K562 (cell line): ENCODE data around the gene CALY. TPM values are rescaled to one million over a fixed set of nuclear protein-coding genes. Genes with fewer than 3 reads are reported as not detected.
"Not testable (repeated sequence)": the region's sequence is repeated elsewhere in the genome, so short reads cannot be mapped to it uniquely, and the experiment has no call there.

Experiments
- ATAC-seq: fragments of 200-7000 bp; cut with Tn5 transposase; 3 replicates; pipeline ENCODE4 v1.9.1; 2020; ENCODE audit warnings: moderate library complexity
- BruUV-seq: library from RNA; stranded (reverse); fragments of 400-500 nt; replicated peaks from 2 replicates; lab custom pipeline; 2021; lab: Mats Ljungman, UMichigan
- CTCF ChIA-PET: fragments of 300-600 bp; formaldehyde crosslinking; extraction: SDS; loops from one replicate; lab custom pipeline; 2021; ENCODE audit warnings: low intra/inter-chr PET ratio; lab: Yijun Ruan, JAX
- POLR2A ChIA-PET: fragments of 300-600, 350-650 bp; sonication (Branson Sonifier 250); formaldehyde crosslinking; extraction: SDS; loops from one replicate; lab custom pipeline; 2021; ENCODE audit warnings: antibody characterized with exemption, inconsistent platforms; lab: Yijun Ruan, JAX
- DNase-seq, 4 experiments: peaks; one replicate each; pipeline versions ENCODE4 v3.0.0 to v3.0.0-alpha.2; 2011 to 2018; ENCODE audit warnings: low spot score in 3 of 4, mixed read lengths in 3 of 4; ENCODE audit errors: extremely low read depth in 1 of 4
- FAIRE-seq: peaks from 2 replicates; lab custom pipeline; 2011; peaks lifted over from hg19 to GRCh38; lab: Jason Lieb, UNC
- H2AFZ ChIP-seq: 2 replicates; pipeline ENCODE4 v1.6.0; 2011; ENCODE audit warnings: low read depth, low read length, control low read depth, inconsistent platforms
- H3K27ac ChIP-seq: fragments of 200-600 bp; 3 replicates; pipeline ENCODE4 v1.8.0; 2011; ENCODE audit warnings: low read depth, mild to moderate bottlenecking, control low read depth, inconsistent platforms, low read length, moderate library complexity, mixed read lengths; ENCODE audit errors: extremely low read depth
- H3K27me3 ChIP-seq, 2 experiments: fragments of 300-600 bp in 1 of 2; 2 replicates in 1 of 2; 3 replicates in 1 of 2; pipeline versions ENCODE4 v1.6.0 to v1.8.0; 2011; ENCODE audit warnings: inconsistent platforms in 2 of 2, low read length in 2 of 2, mild to moderate bottlenecking in 1 of 2, mixed read lengths in 1 of 2, moderate library complexity in 1 of 2; ENCODE audit not compliant: control insufficient read depth in 2 of 2, insufficient read depth in 2 of 2
- H3K36me3 ChIP-seq: fragments of 300-600 bp; 3 replicates; pipeline ENCODE4 v1.8.0; 2011; ENCODE audit warnings: mild to moderate bottlenecking, low read length, inconsistent platforms; ENCODE audit not compliant: control insufficient read depth, insufficient read depth
- H3K4me1 ChIP-seq, 2 experiments: fragments of 200-600 bp in 1 of 2; replicated peaks in 1 of 2; 2 replicates in 1 of 2; 3 replicates in 1 of 2; pipeline versions ENCODE4 v1.5.1 to v1.8.0; 2011; ENCODE audit warnings: inconsistent platforms in 2 of 2, low read length in 2 of 2, mild to moderate bottlenecking in 1 of 2, mixed read lengths in 1 of 2, moderate library complexity in 1 of 2; ENCODE audit not compliant: control insufficient read depth in 2 of 2, insufficient read depth in 2 of 2
- H3K4me2 ChIP-seq: 2 replicates; pipeline ENCODE4 v1.6.1; 2011; ENCODE audit warnings: low read length, control low read depth, inconsistent platforms, mixed read lengths; ENCODE audit not compliant: insufficient read depth
- H3K4me3 ChIP-seq: fragments of 200-600 bp; sonication (generic), shearing (Covaris generic); 2 replicates; pipeline ENCODE4 v1.5.1; 2016; ENCODE audit warnings: control low read depth, inconsistent platforms
- H3K79me2 ChIP-seq: fragments of 200-600 bp; 3 replicates; pipeline ENCODE4 v1.8.0; 2011; ENCODE audit warnings: low read length, inconsistent platforms; ENCODE audit not compliant: control insufficient read depth, insufficient read depth
- H3K9ac ChIP-seq, 2 experiments: 2 replicates each; pipeline versions ENCODE4 v1.6.0 to v1.6.1; 2011; ENCODE audit warnings: low read depth in 2 of 2, low read length in 2 of 2, control low read depth in 1 of 2, inconsistent platforms in 1 of 2, mild to moderate bottlenecking in 1 of 2, mixed read lengths in 1 of 2; ENCODE audit not compliant: insufficient read depth in 1 of 2
- H3K9me1 ChIP-seq: one replicate; pipeline ENCODE4 v1.6.0; 2011; ENCODE audit warnings: inconsistent platforms, mild to moderate bottlenecking, low read length, moderate library complexity; ENCODE audit not compliant: control insufficient read depth, insufficient read depth
- H3K9me3 ChIP-seq: replicated peaks from 2 replicates; pipeline ENCODE4 v1.5.1; 2011; ENCODE audit warnings: low read depth, low read length, inconsistent platforms; ENCODE audit not compliant: control insufficient read depth, insufficient read depth
- H4K20me1 ChIP-seq: replicated peaks from 2 replicates; pipeline ENCODE4 v1.6.1; 2011; ENCODE audit warnings: low read length, inconsistent platforms, mixed read lengths; ENCODE audit not compliant: control insufficient read depth, insufficient read depth
- ZBTB40 ChIP-seq, 2 experiments: fragments of 450-650 bp in 1 of 2; sonication (generic) in 1 of 2; formaldehyde crosslinking in 1 of 2; IDR thresholded peaks; 2 replicates each; pipeline versions ENCODE4 v1.7.1 to v1.9.0; 2016 to 2022; ENCODE audit warnings: inconsistent platforms in 1 of 2, mild to moderate bottlenecking in 1 of 2, missing genetic modification reagents in 1 of 2
- ZNF121 ChIP-seq: sonication (generic); formaldehyde crosslinking; conservative IDR thresholded peaks from 2 replicates; pipeline ENCODE4 v1.8.0; 2022; ENCODE audit warnings: missing genetic modification reagents
- WGBS: fragments of 100-300 bp; shearing (Covaris generic); methylation state at CpG from one replicate; pipeline ENCODE4 v1.1.6; 2016; ENCODE audit warnings: low coverage, mixed read lengths; ENCODE audit not compliant: insufficient coverage; ENCODE audit errors: missing lambda C conversion rate; 5-methylcytosine and 5-hydroxymethylcytosine counted together
- in situ Hi-C: fragments of 300-500 bp; cut with MboI; formaldehyde crosslinking; loops from 4 replicates; pipeline ENCODE4 v1.15.0; 2018; ENCODE audit warnings: inconsistent platforms, mixed read lengths
- intact Hi-C: fragments of 100-400 bp; cut with micrococcal nuclease; formaldehyde crosslinking; loops from 2 replicates; pipeline ENCODE4 v1.14.2; 2022
- polyA plus RNA-seq, 8 experiments: library from polyadenylated mRNA; depleted of rRNA in 4 of 8; stranded (reverse) in 5 of 8; unstranded in 3 of 8; fragments of >200 nt; fragmentation: Nextera tagmentation in 2 of 8; fragmentation: Illumina TruSeq in 1 of 8; extraction: Ambion mirVana in 2 of 8; extraction: Trizol in 1 of 8; gene quantifications; 2 replicates each; pipeline versions ENCODE4 v1.2.1 to v1.2.3, GENCODE V29; 2011 to 2014; ENCODE audit warnings: inconsistent platforms in 1 of 8, missing spikeins in 1 of 8
- total RNA-seq, 7 experiments: library from RNA; depleted of rRNA in 6 of 7; stranded (reverse); fragments of >200 nt in 6 of 7; fragmentation: Illumina TruSeq in 2 of 7; extraction: Trizol in 2 of 7; gene quantifications; 2 replicates each; pipeline versions ENCODE4 v1.2.1 to v1.2.3, GENCODE V29; 2011 to 2021; ENCODE audit warnings: low replicate concordance in 1 of 7

The CALY gene
- total and polyA plus RNA-seq, 9 of the 15 experiments (the other 6 are each of a cell fraction or from before 2014, with no cell fraction given): not detected

GRCh38 chr10:133376183-133376582 lies 39.5 kb upstream of the CALY start:
- ATAC-seq; CTCF ChIA-PET; in situ Hi-C loops; H3K4me2 ChIP-seq; H3K27ac ChIP-seq; H3K9me3 ChIP-seq; H2AFZ ChIP-seq; H3K79me2 ChIP-seq; H3K27me3 ChIP-seq; DNase-seq; BruUV-seq; intact Hi-C loops; FAIRE-seq; H3K4me3 ChIP-seq; H3K9me1 ChIP-seq; H3K9ac ChIP-seq; H4K20me1 ChIP-seq; H3K36me3 ChIP-seq; TF ChIP-seq ZBTB40 (CRISPR knock-in tag; IDR thresholded peaks at IDR 0.05): not testable (repeated sequence)
- peaks cover 7 to 47% of the 10 kb centered on the region in 2 experiments; a peak in 3 of 5 replicates for H3K4me1 ChIP-seq
- WGBS: 60% methylated on average over 3 of the region's 5 CpGs
- TF ChIP-seq ZNF121: peak; percentile 65
- 0 out of 2 replicates have a peak, but pooled peaks have one; percentile 18 for TF ChIP-seq ZBTB40 (IDR thresholded peaks at IDR 0.05)
- POLR2A ChIA-PET: interaction anchor here (1.1 to 1.5 kb wide), 2 partner anchors 13 to 15 kb away, joined by 3 read pairs; no protein-coding TSS in a partner anchor
